GM20000 (cell line): Measurements from ENCODE around the gene SCAMP1.

ENCODE experiments used
- DNase-seq: peaks from one replicate; pipeline ENCODE4 v3.0.0; 2012; ENCODE audit warnings: low spot score
- TF ChIP-seq, protein P1 (sequence below): IDR thresholded peaks from 2 replicates; pipeline ENCODE4 v1.5.1; 2012; ENCODE audit warnings: mild to moderate bottlenecking, control low read depth; ENCODE audit errors: extremely low read depth, missing control alignments

SCAMP1 gene

DNA sequence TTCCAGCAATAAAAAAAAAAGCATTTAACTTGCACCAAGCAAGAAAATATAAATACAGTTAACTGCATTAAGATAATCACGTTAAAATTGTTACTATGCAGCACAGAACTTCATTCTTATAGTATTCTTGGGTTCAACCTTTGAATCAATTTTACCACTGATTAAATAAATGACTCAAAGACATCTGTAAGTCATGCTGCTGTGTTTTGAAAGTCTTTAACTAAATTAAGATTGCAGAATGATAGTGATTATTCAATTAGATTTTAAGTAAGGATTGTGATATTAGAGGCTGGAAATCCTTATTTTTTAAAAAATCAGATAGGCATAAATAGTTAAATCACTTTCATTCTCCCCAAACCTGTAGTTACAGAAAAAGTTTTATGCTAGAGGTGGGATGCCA is 116.4 kb downstream of the SCAMP1 start:
- TF ChIP-seq, protein P1, sequence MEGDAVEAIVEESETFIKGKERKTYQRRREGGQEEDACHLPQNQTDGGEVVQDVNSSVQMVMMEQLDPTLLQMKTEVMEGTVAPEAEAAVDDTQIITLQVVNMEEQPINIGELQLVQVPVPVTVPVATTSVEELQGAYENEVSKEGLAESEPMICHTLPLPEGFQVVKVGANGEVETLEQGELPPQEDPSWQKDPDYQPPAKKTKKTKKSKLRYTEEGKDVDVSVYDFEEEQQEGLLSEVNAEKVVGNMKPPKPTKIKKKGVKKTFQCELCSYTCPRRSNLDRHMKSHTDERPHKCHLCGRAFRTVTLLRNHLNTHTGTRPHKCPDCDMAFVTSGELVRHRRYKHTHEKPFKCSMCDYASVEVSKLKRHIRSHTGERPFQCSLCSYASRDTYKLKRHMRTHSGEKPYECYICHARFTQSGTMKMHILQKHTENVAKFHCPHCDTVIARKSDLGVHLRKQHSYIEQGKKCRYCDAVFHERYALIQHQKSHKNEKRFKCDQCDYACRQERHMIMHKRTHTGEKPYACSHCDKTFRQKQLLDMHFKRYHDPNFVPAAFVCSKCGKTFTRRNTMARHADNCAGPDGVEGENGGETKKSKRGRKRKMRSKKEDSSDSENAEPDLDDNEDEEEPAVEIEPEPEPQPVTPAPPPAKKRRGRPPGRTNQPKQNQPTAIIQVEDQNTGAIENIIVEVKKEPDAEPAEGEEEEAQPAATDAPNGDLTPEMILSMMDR: no peak
- DNase-seq: no peak

DNA sequence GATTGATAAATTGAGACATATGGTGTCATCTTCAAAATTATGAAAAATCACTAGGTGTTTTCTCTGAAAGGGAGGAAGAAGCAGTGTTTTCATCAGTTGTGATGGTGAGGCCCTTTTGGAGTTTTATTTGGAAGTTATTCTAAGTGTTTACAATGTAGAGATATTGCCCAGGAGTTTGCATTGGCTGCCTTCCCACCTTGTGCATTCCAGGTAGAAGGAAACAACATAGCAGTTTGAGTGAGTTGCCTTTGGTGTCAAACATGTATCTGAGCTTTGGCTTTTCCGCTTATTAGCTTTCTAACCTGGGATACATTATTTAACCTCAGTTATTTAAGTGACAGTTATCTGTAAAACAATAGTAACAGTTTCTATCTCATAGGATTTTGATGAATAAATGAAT is 122.5 kb downstream of the SCAMP1 start:
- DNase-seq: no peak
- TF ChIP-seq, protein P1: no peak

DNA sequence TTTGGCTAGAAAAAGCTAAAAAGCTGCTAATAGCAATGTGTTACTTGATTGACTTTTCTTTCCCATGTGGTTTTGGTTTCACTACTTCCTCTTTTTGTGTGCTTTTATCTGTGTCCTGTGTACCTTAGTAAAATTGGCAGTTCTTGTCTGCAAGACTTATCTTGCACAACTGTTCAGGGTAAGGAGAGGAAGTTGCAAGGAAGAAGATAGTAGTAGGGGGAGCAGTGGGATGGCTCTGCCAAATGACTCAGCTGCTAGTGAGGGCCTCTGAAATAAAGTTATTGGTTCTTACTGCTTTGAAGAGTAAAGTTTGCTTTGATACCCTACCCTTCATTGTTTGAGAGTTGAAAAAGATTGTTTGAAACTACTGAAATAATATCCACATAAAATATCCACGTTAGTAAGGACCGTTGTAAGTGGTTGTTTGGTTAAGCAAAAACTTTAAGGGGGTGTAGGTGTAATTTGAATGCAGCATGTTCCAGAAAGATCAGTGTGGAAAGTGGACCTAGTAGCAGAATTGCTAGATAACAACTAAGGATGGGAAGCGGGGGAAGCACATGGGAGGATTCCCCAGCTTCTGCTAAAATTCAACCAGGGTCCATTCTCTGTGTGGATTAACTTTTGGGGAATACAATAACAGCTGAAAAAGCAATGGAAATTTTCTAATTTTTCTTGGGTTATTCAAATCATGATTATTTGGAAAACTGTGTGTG is 123.5 kb downstream of the SCAMP1 start:
- TF ChIP-seq, protein P1: no peak
- peak; percentile 41 for DNase-seq

DNA sequence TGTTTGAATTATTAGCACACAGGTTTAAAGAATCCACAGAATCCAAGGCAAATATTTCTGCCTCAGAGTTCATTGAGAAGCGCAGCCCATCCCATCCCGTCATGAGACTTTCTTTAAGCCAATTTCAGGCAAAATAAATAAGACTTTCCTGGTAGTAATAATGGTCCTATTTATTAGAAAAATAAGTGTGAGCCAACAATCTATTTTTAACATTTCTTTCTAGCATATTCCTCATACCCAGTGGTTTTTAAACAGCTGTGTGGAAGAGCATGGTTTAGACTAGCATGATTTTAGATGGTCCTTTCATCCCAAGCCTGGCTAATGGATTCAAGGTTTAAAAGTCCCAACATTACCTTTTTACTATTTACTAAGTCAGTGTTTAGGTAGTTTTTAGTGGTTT is 125.8 kb downstream of the SCAMP1 start:
- DNase-seq: no peak
- TF ChIP-seq, protein P1: no peak

DNA sequence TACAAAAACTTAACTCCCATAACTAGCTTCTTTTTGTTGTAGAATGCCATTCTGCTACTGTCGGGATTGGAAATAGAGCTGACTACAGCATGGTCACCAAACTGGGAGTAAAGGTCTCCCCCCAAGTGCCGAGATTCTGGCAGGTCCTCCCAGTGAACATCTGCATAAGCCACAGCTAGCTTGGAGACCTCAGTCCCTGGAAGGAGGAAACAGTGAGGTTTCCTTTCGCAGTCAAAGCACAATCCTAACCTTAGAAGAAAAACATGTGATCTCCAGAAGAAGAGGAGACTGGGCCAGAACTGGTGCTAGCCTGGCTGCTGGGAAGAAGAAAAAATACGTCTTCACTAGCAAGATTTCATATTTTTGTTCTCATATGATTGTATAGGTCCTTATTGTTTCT is 127.4 kb downstream of the SCAMP1 start:
- no peak for DNase-seq
- TF ChIP-seq, protein P1: no peak

DNA sequence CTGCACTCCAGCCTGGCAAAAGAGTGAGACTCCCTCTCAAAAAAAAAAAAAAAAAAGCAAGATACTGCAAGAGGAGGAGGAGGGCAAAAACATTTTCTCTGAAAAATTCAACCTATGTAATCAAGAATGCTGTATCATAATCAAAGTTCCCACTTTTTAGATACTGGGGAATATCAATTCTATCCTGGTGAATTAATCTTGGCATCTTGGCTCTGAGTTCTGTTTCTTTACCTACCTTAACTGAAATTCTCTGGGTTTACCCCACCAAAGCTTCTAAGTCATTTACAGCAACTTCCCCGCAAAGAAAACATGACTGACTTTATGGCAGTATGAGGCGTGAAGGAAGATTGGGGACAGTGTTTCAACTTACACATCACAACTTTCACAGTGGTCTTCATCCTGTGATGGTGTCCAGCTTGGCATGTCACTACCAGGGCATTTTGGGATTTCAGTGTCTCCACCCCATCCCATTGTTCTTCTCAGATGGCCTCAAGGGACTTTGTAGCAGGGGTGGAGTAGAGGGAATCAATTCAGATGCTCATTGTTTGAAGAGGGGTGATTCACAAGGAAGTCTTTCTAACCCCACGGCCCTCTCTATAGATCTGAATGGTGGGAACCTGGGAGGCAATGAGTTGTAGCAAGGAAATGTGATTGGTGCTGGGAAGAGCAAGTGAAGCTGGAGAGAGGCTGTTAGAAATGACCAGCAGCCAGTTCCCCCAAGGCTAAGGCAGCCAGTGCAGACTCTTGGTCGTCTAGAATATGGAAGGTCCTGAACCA is 130.5 kb downstream of the SCAMP1 start:
- TF ChIP-seq, protein P1: no peak
- DNase-seq: no peak

DNA sequence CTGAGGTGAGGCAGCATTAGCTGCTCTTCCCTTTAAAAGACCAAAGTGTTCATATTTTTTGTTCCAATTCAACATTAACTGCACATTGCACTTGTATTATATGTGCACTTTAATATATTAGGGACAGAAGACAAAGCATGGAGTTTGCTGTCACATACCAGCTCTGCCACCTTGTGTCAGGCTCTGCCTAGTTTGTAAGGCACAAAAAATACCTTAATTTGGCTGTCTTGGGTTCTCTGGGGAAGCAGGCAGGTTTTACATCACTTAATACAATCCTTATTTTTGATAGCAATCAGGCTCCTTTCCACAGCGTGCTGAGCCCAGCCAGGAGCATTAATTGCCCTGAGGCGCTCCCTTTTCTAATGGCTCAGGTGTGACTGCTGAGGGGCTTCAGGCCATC is 131.8 kb downstream of the SCAMP1 start:
- TF ChIP-seq, protein P1: no peak
- DNase-seq: no peak
